AML-193 (cell line): ENCODE data around the gene SSH2.

Experiments used
- DNase-seq, 2 experiments: peaks; one replicate each; lab custom pipeline; 2025; lab: John Stamatoyannopoulos, UW

The SSH2 gene

DNA sequence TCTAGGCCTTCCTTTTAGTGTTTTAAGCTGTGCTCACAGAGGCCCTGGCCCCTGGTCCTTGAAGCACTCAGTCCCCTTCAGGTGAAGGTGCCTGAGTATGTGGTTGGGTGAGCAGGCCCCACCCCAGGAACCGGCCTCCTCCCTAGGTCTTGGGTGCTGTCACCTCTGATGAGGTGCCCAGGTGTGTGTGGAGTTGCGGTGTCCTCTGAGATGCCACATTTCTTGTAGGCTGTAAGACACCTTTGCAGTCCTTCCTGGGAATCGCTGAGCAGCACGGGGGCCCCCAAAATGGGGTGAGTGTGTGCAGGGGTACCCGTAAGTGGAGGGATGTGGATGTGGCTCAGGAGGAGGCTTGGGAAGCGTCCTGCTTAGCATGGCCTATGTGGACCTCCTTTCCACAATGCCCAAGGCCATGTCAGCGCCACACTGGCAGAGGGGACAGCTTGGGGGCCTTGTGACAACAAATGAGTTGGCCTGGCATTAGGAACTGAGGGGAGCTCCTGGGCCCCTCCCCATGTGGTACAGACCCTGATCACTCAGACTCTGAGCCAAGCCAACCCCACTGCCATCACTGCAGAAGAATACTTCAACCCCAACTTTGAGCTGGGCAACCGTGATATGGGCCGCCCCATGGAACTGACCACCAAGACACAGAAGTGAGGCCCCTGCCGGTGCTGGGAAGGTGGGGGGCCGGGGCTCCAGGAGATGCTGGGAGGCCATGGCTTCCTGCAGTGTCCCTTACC, 318.5 kb downstream of the SSH2 start:
- no peak for DNase-seq

DNA sequence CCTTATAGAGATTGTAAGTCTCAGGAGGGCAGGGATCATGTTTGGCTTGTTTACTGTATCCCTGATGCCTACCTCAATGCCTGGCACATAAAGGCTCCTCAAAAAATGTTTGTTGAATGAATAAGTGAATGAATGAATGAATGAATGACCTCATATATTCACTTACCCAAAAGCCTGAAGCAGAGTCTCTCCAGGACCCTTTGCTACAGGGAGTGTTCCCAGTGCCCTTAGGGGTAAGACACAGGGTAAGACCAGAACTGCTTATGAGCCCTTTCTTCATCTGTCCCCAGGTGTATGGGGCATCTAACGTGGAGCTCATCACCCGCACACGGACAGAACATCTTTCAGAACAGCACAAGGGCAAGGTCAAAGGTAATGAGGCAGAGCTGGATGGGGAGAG, 319.6 kb downstream of the SSH2 start:
- no peak for DNase-seq

DNA sequence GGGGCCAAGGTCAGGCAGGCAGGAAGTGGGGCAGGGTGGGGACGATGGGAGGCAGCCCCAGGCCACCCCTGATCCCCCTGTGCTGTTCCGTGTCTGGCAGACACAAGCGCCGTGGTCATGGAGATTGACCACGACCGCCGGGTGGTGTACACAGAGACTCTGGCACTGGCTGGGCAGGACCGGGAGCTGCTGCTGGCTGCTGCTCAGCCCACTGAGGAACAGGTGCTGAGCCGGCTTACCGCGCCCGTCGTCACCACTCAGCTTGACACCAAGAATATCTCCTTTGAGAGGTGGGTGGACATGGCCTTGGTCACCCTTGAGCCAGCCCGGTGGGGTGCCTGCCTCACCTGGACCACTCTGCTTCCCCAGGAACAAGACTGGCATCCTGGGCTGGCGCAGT, 321.0 kb downstream of the SSH2 start:
- DNase-seq, result no peak

DNA sequence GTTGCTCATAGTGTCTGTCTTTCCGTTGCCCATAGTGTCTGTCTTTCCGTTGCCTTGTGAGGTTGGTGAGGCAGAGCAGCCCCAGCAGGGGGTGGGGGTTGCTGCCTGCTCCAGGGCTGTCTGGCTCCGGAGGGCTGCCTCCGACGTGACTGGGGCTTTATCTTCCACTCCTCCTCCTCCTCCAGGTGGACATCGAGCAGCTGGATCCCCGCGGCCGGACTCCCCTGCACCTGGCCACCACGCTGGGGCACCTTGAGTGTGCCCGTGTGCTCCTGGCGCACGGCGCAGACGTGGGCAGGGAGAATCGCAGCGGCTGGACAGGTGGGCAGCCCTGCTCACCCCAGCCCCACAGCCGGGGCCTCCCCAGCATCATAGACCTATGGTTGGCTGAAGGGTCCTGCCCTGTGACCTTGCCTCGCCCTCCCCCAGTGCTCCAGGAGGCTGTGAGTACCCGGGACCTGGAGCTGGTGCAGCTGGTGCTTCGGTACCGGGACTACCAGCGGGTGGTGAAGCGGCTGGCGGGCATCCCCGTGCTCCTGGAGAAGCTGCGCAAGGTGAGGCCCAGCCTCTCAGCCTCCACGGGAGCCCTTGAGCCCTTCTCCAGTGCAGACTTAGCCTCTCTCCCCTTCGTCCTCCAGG, 322.4 kb downstream of the SSH2 start:
- no peak for DNase-seq

DNA sequence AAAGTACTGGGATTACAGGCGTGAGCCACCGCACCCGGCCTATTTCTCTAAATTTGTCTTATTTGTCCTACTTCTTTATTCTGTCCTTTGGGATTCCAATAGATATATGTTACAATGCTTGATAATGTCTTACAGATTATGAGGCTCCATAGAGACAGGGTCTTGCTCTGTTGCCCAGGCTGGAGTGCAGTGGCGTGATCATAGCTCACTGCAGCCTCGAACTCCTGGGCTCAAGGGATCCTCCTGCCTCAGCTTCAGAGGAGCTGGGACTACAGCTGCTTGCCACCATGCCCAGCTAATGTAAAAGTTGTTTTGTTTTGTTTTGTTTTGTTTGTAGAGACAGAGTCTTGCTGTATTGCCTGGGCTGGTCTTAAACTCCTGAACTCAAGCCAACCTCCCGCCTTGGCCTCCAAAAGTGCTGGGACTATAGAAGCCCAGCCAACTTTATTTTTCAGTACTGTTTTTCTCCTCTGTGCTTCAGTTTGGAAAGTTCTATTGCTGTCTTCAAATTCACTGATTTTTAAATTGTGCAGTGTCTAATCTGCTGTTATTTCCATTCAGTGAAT, 326.8 kb downstream of the SSH2 start:
- DNase-seq, result no peak

DNA sequence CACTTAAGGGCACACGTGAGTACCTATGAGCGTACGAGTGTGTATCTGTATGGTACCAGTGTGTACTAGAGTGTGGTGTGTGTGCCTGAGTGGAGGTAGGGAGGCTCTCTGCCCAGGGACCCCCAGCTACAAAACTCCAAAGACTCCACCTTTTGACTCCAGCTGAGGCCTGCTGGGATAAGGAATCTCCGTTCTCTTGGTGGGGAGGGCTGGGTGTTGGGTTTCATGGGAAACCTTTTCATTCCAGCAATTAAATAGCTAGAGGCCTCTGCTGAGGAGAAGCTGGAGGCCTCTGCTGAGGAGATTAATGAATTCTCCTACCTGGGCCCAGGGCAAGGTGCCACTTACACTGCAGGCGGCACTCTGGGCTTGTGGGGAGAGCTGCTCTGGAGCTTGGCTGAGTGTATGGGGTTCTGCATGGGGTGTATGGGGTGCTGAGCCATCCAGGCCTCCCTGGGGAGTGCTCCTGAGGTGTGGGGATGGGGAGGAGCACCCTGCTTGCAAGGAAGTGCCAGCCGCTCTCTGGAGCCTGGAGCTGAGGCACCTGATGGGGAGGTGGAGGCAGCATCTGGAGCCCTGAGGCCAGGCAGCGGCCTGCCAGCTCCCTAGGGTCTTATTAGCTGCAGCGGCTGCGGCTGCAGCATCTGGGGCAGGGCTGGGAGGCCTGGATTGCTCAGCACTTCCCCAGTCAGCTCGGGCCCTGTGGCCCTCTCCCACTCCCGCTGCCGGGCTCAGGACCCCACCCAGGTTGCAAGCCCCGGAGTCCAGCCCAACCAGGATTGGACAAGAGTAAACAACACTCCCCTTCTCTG, 332.5 kb downstream of the SSH2 start:
- no peak for DNase-seq

DNA sequence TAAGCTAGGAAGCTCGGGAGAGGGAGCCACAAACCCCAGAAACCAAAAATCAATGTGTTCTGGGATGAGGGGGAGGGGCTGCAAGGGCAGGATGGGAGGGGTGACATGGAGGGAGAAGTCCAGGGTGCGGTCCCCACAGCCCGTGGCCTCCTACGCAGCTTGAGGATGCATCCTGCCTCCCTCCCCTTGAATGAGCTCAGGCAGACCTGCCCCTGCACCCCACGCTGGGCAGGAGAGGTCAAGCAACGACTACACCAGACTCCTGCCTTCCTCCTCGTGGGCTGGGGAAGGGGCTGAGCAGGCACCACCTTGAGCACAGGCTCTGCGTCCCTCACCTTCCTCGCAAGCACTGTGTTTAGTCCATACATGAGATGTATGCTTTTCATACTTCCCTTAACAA, 333.2 kb downstream of the SSH2 start:
- DNase-seq, result no peak

DNA sequence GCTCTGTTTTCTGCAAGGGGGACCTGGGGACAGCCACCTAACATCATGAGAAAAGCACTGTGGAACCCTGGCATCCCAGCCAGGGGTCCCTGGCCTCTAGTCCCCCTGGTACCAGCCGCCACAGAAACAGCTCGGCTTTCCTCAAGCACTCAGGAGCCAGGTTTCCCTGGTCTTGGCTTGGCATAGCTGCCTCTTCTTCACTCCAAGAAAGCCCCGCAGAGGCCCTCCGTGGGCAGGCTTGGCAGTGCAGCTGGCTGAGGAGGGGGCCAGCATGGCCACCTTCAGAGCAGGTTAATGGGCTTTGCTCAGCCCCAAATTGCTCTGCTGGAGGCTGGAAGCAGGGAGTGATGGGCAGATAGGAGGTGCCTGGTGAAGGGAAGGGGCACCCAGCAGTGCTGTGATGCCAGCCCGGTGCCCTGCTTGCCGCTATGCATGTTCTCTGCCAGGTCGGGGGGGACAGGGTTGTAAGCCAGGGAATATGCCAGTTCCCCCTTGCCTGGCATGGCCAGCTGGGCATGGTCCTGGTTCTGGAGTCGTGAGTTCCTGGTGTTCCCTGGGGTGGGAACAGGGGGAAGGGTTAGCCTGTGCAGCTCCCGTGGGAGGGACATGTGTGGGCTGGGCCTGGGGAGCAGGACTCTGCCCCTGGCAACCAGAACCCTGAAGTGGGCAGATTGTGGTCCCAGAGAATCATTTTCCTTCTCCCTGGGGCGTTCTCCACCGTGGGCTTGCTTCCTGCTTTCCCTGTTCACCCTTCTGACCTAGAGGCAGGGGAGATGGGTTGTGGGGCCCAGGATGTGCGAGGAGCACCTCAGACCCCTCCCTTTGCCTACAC, 333.9 kb downstream of the SSH2 start:
- no peak for DNase-seq

DNA sequence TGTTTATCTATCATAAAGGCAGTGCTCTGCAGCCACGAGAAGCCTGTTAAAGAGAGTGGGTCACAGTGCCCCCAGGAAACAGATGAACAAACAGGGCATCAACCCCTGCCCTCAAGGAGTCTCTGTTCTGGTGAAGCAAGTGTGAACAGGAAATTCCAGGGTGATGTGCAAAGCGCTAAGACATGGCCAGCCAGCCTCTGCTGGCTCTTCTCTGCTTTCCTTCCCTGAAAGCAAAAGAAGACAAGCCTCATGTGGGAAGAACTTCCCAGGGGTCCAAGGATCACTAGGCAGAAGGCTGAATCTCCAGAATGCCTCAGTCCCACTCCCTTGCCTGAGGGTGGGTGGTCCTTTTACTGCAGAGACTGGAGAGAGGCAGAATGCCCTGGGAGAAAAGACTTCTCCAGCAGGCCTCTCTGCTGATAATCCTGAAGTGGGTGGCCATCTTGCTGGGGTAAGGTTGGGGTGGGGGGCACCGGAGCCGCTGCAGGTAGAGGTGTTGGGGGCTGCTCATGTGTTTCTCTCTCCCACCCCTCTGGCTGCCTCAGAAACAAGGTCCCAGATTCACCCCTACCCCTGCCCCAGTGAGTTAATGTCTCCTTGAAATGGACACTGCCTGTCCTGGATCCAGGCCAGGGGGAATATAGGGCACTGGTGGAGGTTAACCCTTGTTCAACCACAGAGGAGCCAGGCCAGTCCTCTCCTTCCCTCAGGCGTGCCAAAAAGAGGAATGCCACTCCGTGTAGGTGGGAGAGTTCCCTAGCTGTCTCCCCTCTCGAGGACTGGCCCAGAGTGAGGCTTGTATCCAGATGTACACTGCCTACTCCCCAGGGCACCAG, 334.7 kb downstream of the SSH2 start:
- DNase-seq, result no peak

DNA sequence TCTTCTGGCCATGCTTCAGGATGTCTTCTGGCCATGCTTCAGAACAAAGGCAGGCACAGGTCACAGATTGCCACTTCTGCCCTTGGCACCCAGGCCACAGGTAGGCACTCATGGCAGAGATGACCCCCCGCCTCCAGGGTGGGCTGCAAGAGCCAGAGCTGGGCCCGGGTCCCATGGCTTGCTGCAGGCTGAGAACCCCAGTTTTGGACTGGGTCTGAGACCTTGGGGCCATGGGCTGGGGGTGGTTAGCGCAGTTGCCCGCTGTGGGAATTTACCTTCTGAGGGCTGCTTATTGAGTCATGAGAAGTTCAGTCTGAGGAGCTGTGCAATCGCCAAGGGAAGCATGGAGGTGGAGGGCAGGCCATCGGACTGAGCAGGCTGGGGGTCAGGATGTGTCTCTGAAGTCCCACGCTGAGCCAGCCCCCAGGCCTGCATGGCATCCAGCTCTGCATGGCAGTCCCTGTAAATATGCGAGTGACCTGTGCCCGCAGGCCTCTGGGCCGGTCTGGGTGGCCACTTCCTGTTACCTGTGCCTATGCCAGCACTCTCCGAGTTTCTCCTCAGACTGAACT, 335.4 kb downstream of the SSH2 start:
- DNase-seq, result no peak

DNA sequence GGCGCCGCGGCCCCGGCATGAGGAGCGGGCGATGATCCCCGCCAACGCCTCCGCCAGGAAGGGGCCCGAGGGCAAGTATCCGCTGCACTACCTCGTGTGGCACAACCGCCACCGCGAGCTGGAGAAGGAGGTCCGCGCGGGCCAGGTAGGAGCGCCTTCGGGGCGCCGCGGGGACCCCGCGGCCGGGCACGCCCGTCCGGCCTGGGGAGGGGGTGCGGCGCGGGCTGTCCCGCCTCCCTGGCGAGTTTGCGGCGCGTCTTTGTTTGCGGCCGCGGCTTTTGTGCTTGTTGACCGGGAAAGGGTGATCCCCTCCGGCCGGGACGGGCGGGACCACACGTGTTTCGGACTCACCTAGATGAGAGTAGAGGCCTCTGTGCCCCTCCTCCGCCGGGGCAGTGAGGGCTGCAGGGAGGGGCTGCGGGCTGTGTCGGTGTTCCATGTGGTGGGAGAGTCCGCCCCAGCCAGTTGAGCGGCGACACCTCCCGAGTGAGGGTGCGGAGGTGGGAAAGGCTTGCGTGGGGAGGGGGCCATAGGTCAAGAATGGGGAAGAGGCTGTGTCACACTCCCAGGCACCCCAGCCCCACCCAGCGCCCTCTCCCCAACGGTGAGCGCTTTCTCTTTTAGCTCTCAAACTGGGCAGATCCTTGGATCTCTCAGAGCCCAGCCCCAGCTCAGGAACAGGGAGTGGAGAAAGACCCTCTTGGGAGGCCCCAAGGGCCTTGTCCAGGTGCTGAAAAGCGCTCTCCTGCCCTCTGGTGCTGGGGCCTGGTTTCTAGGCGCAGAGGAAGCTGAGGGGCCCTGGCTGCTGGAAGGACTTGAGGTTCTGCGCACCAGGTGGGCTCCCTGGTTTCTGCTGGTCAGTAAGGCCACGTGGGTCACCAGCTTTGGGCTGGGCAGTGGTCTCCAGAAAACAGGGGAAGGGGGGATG, 336.2 kb downstream of the SSH2 start:
- DNase-seq, result peak; percentile 22 to 30

DNA sequence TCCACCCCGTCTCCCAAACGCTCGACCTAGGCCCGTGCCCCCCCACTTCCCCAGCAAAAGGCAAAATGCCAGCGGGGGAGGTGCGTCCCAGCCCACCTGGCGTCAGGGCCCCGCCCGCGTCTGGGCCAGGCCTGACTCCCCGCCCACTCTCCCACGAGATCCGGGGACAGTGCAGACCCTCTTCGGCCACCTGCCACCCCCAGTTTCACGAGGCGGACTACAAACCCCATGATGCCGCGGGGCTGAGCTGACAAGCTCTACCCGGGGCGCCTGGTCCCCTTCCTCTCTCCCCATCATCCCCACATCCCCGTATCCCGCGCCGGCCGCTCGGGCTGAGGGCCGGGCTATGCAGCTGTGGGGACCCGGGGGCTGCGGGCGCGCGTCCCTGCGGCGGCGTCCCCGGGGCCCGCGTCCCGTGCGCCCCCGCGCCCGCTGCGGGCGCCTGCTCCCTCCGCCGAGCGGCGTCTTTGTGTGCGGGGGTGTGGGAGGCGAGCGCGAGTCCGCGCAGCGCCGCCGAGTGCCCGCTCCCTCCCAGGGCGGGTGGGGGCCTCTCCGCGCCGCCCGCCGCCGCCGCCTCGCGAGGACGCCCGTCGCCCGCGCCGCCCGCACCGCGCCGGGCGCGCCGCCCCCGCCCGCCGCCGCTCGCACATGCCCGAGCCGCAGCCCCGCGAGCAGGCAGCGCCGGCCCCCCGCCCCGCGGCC, 337.0 kb downstream of the SSH2 start, which contains the start of gene ANKRD13B:
Gene ANKRD13B, plus strand, starts transcription at position 283 of the 702 bp plus-strand sequence. CDS start 490 bp downstream, outside the sequence.
- DNase-seq, result no peak

DNA sequence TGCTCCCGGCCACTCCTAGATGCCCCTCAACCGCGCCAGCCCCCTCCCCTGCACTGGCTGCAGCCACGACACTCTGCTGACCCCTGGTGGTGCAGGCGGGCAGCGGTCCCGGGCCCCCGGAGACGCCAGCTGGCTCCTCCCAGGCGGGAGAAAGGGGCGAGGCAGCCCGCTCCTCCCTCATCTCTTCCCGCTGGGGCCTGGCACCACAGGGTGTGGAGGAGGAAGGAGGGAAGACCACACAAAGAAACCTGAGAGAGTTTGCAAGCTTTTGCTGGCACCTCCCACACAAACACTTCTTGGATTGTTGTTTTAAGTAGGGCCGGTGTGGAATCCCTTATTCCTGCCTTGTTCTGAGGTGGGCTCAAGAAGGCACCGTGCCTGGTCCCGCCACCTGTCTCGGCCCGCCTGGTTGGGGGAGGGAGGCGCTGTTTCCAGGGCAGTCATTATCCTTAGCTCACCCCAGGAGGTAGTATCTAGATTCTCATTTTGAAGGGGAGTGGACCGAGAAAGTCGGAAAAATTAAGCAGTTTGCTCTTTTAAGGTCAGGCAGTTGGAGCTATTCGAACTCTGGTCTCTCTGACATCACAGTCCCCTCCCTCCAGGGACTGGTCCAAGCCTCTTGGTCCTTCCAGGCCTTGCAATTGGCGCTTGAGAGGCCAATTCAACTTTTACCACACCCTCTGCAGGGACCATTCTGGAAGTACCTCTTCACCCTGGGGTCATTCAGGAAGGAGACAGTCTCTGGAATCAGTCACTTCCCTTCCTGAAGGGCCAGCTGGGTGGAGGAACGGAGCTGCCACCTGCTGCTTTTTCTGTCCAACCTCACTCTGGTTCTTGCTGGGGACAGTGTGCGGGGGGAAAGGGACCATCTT, 338.1 kb downstream of the SSH2 start:
- peak; percentile 81 to 83 for DNase-seq

DNA sequence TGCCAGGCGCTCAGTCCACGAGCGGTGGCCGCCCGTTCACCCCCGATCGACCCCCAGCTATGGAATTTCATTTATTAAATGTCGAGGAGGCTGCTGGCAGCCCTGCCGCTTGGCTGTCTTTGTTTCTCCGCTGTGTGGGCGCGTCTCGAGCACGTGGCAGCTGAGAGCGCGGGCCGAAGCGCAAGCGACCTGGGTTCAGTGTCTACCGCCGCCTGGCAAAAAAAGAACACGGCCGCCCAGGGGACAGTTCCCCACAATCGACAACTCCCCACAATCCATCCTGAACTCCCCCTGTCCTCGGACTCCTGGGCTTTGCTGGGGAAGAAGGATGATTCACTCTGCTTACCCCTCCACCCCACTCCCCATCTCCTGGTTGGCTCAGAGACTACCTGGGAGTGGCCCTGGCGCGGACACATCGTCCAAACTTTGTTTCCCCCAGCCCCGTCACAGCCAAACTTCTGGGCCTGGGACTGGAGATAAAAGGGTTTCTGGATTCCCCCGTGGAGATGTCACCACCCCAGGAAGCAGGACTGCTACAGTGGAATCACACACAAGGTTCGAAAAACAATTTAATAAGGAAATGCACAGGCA, 338.8 kb downstream of the SSH2 start:
- peak; percentile 51 to 63 for DNase-seq

DNA sequence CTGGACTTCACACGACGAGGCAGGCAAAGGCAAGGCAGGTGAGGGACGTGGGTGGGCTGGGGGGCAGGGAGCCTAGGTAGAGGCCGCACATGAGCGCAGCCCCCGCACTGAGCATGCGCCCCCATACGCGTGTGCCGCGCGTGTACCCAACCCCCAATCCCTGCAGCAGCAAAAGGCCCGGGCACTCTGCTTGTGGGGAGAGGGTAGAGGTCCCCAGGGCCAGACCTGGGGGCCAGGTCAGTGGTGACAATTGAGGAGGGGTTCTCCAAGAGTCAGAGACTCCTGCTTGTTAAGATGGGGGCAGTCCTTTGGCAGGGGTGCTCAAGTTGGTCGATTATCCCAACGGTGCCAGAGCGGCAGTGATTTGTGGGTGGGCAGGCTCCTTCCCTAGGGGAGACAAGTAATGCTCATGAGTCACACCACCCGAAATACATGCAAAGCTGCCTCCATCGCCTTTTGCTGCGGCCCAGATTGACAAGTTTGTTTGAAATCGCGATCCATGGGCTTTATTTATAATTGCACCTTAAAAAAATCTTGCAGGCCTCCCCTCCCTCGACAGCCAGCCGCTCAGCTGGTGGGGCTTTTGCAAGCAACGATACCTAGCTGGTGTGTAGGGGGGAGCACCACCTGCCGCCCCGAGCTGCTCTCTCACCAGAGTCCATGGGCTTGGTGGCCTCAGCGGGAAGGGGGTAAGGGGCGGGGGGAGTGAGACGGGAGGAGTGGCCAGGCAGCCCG, 339.4 kb downstream of the SSH2 start:
- DNase-seq, result no peak
